Left renal pelvis (tissue), 4 donors: Measurements from ENCODE around the gene TUBA4B. TPM values are rescaled to one million over a fixed set of nuclear protein-coding genes. Genes with fewer than 3 reads are reported as not detected.
A peak's percentile ranks its signal among the peaks of the same experiment; 100 is the strongest.
"Not testable (repeated sequence)": the region's sequence is repeated elsewhere in the genome, so short reads cannot be mapped to it uniquely, and the experiment has no call there.

Experiments
- DNase-seq, 4 donors: peaks; one replicate each; pipeline ENCODE4 v3.0.0-alpha.2; 2013; ENCODE audit warnings: low read depth in 4 of 4, low spot score in 3 of 4
- polyA plus RNA-seq, 4 donors: library from polyadenylated mRNA; unstranded; fragments of 120-200 nt; gene quantifications; one replicate each; pipeline ENCODE4 v1.2.1, GENCODE V29; 2013; ENCODE audit not compliant: insufficient read length in 4 of 4

The TUBA4B gene
- polyA plus RNA-seq, 4 donors: 0.46 to 0.69 (median 0.61) TPM; not detected in 1

GRCh38 chr2:219272995-219273394 lies 20.0 kb downstream of the TUBA4B start:
- no peak for DNase-seq

GRCh38 chr2:219273937-219274336 lies 20.9 kb downstream of the TUBA4B start:
- DNase-seq: no peak

DNA sequence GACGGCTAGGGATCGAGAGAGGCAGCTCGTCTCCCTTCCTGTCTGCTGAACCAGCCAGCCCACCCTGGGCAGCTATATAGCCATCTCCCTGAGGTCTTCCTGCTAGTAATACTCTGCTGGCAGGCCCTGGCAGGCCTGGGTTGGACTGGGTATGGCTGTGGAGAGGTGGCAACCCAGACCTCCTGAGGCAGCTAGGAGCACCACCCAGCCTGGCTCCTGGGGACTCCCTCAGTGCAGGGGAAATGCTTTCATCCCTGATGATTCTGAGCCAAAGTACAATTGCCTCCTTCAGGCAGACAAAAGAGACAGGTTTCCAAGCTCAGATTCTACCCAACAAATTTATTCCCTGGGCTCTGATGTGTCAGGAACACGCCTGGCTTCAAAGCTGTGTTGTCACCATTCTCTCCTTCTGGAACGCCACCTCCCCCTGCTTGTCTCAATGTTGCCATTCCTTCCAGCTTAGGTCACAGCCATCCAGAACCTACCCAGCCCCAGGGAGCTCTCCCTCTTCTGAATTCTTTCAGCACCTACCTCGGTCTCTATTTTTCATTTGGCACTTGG lies 21.4 kb downstream of the TUBA4B start:
- no peak for DNase-seq

- no peak for DNase-seq
Measured at GRCh38 chr2:219277703-219278654, 24.9 kb downstream of the TUBA4B start.

- DNase-seq: no peak
Measured at GRCh38 chr2:219278655-219279150, 25.7 kb downstream of the TUBA4B start.

GRCh38 chr2:219279151-219279915 lies 26.3 kb downstream of the TUBA4B start, which contains the start of gene DNAJB2:
DNAJB2 (plus strand) TSS chr2:219279366; CDS start chr2:219279834, 468 bp downstream.
- peak; percentile 92 to 97 (median 95) for DNase-seq

DNA sequence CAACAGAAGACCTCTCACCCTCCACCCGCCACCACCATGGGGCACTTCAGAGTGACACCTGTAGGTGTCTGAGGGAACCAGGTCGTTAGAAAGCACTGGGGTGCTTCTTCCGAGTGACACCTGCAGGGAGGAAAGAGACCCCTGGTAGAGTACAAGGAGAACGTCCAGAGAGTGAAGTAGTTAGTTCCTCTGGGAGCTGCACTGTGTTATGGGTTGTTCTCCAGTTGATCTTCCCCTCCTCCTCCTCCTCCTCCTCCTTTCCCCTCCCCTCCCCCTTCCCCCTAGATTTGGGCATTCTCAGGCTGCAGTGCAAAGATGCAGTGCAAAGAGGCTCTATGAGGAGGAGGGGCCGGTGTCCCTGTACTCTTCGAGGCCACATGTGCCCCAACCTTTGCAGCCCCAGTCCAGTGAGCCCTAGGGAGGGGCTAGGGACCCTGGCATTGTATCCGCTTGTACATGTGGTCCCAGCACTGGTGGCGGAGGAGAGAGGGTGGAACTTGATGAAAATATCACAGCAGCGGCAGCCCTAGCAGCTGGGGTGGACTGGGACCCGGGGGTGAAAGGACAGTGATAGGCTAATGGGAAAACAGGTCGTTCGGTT lies 27.0 kb downstream of the TUBA4B start:
- no peak for DNase-seq

DNA sequence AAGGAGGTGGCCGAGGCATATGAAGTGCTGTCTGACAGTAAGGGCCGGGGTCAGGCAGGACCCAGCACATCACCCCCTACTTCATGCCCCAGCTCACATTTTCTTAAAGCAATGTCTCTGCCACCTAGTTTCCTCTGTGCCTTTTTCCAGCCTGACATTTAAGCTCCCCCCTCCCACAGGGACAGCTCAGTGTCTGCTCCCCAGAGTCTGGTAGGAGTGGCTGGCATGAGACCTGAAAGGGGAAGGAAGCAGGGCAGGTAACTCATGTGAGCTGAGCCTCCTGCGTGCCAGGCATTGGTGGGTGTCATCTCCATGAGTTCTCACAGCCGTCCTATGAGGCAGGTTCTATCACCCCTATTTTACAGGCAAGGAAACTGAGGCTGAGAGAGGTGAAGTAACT lies 27.6 kb downstream of the TUBA4B start:
- DNase-seq: no peak

DNA sequence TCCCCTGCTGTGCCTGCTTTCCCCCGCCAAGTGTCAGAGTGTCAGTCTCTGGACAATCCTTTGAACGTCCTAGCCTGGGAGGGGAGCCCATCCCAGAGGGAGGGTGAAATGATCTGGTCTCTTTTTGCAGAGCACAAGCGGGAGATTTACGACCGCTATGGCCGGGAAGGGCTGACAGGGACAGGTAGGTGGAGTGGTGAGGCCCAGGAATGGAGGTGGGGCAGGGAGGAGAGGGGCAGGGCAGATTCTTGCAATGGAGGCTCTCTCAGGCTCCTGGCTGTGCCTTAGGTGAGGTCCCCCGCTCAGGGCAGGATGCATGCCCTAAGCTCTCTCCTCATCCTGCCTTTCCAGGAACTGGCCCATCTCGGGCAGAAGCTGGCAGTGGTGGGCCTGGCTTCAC lies 28.5 kb downstream of the TUBA4B start:
- no peak for DNase-seq

GRCh38 chr2:219282375-219282774 lies 29.3 kb downstream of the TUBA4B start:
- DNase-seq: no peak

- DNase-seq: no peak
Measured at GRCh38 chr2:219282943-219283581, 30.0 kb downstream of the TUBA4B start.

DNA sequence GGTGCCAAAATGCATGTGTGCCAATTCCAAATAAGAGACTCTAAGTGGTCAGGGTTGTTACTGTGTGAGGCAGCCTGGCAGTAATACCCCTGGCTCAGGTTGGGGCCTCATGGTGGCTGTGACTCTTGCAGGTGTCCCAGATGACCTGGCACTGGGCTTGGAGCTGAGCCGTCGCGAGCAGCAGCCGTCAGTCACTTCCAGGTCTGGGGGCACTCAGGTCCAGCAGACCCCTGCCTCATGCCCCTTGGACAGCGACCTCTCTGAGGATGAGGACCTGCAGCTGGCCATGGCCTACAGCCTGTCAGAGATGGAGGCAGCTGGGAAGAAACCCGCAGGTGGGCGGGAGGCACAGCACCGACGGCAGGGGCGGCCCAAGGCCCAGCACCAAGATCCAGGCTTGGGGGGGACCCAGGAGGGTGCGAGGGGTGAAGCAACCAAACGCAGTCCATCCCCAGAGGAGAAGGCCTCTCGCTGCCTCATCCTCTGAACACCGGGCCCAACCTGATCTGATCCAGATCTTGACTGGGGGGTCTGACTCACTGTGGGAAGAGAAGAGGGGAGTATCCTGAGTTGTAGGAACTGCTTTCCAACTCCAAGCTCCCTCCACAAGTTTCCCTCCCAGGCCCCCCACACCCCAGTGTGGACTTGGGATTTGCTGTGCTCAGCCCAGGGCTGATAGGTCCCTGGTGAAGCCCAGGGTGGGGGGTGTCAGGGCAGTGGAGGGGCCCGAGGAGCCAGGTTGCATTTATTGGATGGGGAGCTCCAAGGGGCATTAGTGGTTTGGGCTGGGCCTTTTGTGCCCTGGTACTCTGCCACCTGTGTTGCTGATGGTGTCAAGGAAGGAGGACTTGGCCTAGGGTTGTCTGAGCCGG lies 31.7 kb downstream of the TUBA4B start:
- no peak for DNase-seq

GRCh38 chr2:219285373-219285735 lies 32.3 kb downstream of the TUBA4B start:
- DNase-seq: no peak

DNA sequence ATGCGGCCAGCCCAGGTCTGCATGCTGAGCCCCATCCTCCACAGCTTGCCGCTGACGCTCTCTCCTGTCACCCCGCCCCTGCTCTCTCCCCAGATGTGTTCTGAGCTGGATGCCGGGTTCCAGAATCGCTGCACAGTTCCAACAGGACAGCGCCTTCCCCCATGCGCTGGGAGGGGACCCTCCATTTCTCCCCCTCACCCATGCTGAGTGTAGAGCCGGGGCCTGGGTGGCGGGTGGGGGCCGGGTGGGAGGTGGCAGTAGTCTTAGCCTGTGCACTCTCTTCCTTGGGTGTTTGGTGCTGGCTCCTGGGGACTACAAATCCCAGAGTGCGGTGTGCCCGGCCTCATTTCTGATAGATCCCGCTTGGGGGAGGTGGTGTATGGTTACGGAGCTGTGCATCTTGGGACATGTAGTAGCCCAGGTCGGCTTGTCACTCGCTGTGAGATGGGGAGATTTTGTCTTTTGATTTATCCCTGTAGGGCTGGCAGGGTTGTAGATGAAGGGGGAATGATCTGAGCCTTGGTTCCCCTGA lies 32.9 kb downstream of the TUBA4B start:
- no peak for DNase-seq

DNA sequence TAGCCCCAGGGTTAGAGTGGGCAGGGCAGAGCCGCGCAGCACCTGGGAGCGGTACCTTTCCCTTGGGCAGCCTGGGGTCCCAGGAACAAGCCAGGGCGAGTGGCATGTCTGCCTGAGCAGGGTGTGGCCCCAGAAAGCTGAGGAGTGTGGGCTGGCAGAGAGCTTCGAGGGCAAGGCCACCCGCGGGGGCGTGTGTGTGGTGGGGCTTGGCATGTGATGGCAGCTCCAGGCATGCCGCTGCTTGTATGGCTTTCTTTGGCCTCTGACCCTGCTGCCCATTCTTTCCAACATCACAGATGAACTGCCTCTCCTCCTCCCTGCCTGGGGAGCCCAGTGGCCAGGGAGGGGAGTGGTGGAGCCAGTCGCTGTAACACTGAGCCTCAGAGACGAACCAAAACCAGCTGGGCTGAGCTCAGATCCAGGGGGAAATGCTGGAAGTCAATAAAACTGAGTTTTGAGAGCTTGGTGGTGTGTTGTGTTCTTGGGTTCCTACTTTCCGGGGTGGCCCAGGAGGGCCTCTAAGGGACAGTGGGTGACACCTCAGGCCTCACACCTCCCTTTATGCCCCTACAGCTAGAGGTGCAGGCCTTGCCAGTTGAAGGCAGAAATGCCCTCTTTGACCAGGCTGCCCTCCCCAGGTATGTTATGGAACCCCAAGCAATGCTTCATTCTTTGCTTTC lies 33.5 kb downstream of the TUBA4B start:
- DNase-seq: no peak

DNA sequence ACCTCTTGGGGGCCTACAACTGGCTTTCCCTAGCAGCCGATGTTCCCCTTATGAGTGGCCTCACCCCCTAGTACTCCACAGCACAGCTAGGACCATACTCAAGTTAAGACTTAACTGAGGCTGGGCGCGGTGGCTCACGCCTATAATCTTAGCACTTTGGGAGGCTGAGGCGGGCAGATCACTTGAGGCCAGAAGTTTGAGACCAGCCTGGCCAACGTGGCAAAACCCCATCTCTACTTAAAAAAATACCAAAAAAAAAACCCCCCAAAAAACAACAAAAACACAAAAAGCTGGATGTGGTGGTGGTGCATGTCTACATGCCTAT lies 34.0 kb downstream of the TUBA4B start:
- DNase-seq: not testable (repeated sequence)

- no peak for DNase-seq
Measured at GRCh38 chr2:219287580-219288265, 34.7 kb downstream of the TUBA4B start.

DNA sequence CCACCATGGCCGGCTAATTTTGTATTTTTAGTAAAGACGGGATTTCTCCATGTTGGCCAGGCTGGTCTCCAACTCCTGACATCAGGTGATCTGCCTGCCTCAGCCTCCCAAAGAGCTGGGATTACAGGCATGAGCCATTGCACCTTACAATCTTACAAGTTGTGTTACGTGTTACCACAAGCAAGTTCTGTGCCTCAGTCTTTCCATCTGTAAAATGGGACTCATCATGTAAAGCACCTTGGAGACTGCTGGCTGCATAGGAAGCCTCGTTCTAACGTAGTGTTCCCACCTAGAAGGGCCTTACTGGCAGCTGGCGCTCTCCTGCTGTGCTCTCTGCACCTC lies 36.1 kb downstream of the TUBA4B start:
- no peak for DNase-seq
